ENCODE measurements around the gene DDX51. TPM values are rescaled to one million over a fixed set of nuclear protein-coding genes. Genes with fewer than 3 reads are reported as not detected.
A peak's percentile ranks its signal among the peaks of the same experiment; 100 is the strongest.

The DDX51 gene
- total RNA-seq, 6 donors from 2014 or later, result 8.7 to 23.5 (median 19.2) TPM

GRCh38 chr12:132129007-132129406 lies 15.1 kb downstream of the DDX51 start:
- WGBS, 2 donors, result 93% methylated on average over 3 of the region's 3 CpGs
- no peak for ATAC-seq (ENCODE audit: low FRiP score in 2 of 2)
- Histone ChIP-seq H3K27me3 (no peaks in the 10 kb centered on the region), H3K9me3 (no peaks in the 10 kb centered on the region), H3K36me3 (peaks cover 10 to 44% (median 25%) of the 10 kb centered on the region in 4 donors), H3K27ac (no peak overlapping the region), H3K4me1 (no peaks in the 10 kb centered on the region), H3K4me3 (no peak overlapping the region)
- TF ChIP-seq EP300 (IDR thresholded peaks at IDR 0.05), result no peak
- no peak for TF ChIP-seq POLR2AphosphoS5 (IDR thresholded peaks at IDR 0.05)
- no peak for TF ChIP-seq POLR2A (IDR thresholded peaks at IDR 0.05)
- TF ChIP-seq CTCF (IDR thresholded peaks at IDR 0.05), result no peak
- DNase-seq, result no peak

GRCh38 chr12:132127041-132127440 lies 17.1 kb downstream of the DDX51 start:
- no peak for TF ChIP-seq POLR2A (IDR thresholded peaks at IDR 0.05)
- TF ChIP-seq CTCF (IDR thresholded peaks at IDR 0.05), result no peak
- no peak for TF ChIP-seq POLR2AphosphoS5 (IDR thresholded peaks at IDR 0.05)
- TF ChIP-seq EP300 (IDR thresholded peaks at IDR 0.05), result no peak
- ATAC-seq (ENCODE audit: low FRiP score in 2 of 2) (no peak), DNase-seq (no peak)
- Histone ChIP-seq H3K9me3 (no peaks in the 10 kb centered on the region), H3K27ac (no peak overlapping the region), H3K4me1 (no peaks in the 10 kb centered on the region), H3K36me3 (peaks cover 14 to 60% (median 31%) of the 10 kb centered on the region in 4 donors), H3K27me3 (no peaks in the 10 kb centered on the region), H3K4me3 (no peak overlapping the region)
- 99 to 100% methylated on average over 2 to 8 of the region's 8 CpGs for WGBS, 2 donors

DNA sequence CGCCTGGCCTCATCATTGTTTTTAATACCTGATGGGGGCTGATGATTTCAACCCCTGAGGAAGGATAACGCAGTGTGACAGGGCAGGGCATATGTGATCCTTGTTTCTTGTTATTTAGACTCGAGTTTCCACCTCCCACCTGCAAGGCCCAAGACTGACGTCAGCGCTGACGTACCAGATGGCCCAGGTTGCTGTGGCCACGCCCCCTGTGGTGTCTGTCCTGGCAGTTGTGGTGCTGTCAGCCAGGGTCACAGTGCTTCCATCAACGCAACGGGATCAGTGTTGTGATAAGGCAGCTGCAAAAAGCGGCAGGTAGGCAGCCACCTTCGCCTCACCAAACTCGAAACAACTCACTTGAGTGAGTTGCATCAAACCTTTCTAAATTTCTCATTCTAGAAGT lies 18.4 kb downstream of the DDX51 start:
- H3K36me3 ChIP-seq, result peaks cover 14 to 73% (median 40%) of the 10 kb centered on the region in 4 donors

GRCh38 chr12:132124766-132125425 lies 19.2 kb downstream of the DDX51 start:
- Histone ChIP-seq H3K9me3 (no peaks in the 10 kb centered on the region), H3K27ac (no peak overlapping the region), H3K36me3 (peaks cover 14 to 81% (median 42%) of the 10 kb centered on the region in 4 donors), H3K27me3 (no peaks in the 10 kb centered on the region), H3K4me1 (no peaks in the 10 kb centered on the region), H3K4me3 (no peak overlapping the region)
- DNase-seq (peak in 1 of 2 donors; percentile 49), ATAC-seq (ENCODE audit: low FRiP score in 2 of 2) (no peak)
- 92 to 94% methylated on average over 12 to 19 of the region's 19 CpGs for WGBS, 2 donors
- TF ChIP-seq CTCF (IDR thresholded peaks at IDR 0.05), result no peak
- no peak for TF ChIP-seq POLR2AphosphoS5 (IDR thresholded peaks at IDR 0.05)
- TF ChIP-seq POLR2A (IDR thresholded peaks at IDR 0.05), result no peak
- no peak for TF ChIP-seq EP300 (IDR thresholded peaks at IDR 0.05)

More for the DNA sequence above, 18.4 kb downstream of the DDX51 start:
- Histone ChIP-seq H3K27me3 (no peaks in the 10 kb centered on the region), H3K27ac (no peak overlapping the region), H3K9me3 (no peaks in the 10 kb centered on the region), H3K4me1 (no peaks in the 10 kb centered on the region), H3K4me3 (no peak overlapping the region)
- no peak for DNase-seq
- no peak for ATAC-seq (ENCODE audit: low FRiP score in 2 of 2)
- TF ChIP-seq POLR2A (IDR thresholded peaks at IDR 0.05) (no peak), CTCF (IDR thresholded peaks at IDR 0.05) (no peak), POLR2AphosphoS5 (IDR thresholded peaks at IDR 0.05) (no peak), EP300 (IDR thresholded peaks at IDR 0.05) (no peak)
- WGBS, 2 donors, result 95 to 98% methylated on average over 12 of the region's 12 CpGs

All from upper lobe of left lung (tissue), 6 donors.